ENCODE results near the gene PPIC. TPM values are rescaled to one million over a fixed set of nuclear protein-coding genes. Genes with fewer than 3 reads are reported as not detected.

The PPIC gene
- total and polyA plus RNA-seq, 3 experiments from 2014 or later: not detected

GRCh38 chr5:123035918-123036390 lies 571 bp downstream of the PPIC start:
- Mint-ChIP-seq H3K36me3 (peaks cover 0 to 1% (median 0%) of the 10 kb centered on the region in 3 donors), H3K27ac (no peak overlapping the region), H3K27me3 (peaks cover 33 to 72% of the 10 kb centered on the region in 2 donors), H3K9me3 (no peaks in the 10 kb centered on the region), H3K4me1 (peaks cover 7 to 17% (median 17%) of the 10 kb centered on the region in 3 donors), H3K4me3 (peak overlapping the region in 6 of 7 donors; percentile 20 to 77 (median 75))
- CTCF ChIA-PET: no interaction called here
- Histone ChIP-seq H3K4me1 (ENCODE audit: insufficient read depth, low read length) (no peaks in the 10 kb centered on the region), H3K9me3 (ENCODE audit: low read length) (no peaks in the 10 kb centered on the region), H3K27ac (ENCODE audit: low read depth, low read length) (no peak overlapping the region), H3K4me3 (ENCODE audit: low read length) (no peak overlapping the region), H3K36me3 (ENCODE audit: insufficient read depth, low read length) (no peaks in the 10 kb centered on the region), H3K27me3 (ENCODE audit: insufficient read depth, low read length, poor library complexity, severe bottlenecking) (peaks cover 13% of the 10 kb centered on the region)
- POLR2A ChIA-PET: no interaction called here
- DNase-seq: no peak

DNA sequence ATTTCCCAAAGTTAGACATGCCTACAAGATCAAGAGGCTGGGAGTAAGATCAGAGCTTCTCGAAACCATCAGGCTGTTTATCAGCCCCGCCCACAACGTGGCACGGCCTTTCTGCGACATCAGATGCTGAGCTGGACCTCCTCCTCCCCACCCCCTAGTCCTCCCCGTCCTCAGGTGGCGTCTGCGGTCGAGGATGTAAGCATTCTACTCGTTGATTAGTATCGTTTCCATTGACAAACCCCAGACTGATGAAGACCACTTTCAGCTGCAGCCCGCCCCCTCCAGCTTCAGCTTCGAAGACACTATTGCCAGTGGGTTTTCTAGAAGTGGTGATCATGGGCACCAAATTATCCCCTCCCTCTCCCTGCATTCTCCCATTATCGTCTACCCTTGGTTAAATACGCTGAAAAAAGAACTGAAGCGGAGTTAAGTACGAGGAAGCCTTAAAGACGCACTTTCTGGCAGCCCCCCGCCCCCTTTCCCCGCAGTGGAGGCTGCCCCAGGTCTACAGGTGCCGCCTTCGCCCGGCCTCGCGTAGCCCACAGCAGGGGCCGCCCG lies 1.1 kb downstream of the PPIC start:
- H3K27me3 ChIP-seq (ENCODE audit: insufficient read depth, low read length, poor library complexity, severe bottlenecking): peaks cover 13% of the 10 kb centered on the region
- H3K9me3 Mint-ChIP-seq: no peaks in the 10 kb centered on the region

DNA sequence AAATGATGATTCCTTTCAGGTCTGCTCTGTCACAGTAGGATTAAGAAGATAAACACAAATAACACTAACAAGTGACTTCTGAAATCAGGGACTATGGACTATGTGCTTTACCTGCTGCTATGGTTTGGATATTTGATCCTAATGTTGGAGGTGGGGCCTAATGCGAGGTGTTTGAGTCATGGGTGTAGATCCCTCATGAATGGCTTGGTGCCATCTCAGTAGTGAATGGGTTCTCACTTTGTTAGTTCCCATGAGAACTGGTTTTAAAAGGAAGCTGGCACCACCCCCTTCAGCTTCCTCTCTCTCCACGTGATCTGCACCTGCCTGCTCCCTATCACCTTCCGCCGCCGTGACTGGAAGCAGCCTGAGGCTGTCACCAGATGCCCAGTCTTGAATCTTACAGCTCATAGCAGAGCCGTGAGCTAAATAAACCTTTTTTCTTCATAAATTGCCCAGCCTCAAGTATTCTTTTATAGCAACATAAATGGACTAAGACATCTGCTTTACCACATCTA lies 3.3 kb downstream of the PPIC start:
- no peak overlapping the region for H3K4me3 ChIP-seq (ENCODE audit: low read length)
- CTCF ChIA-PET: no interaction called here
- H3K36me3 Mint-ChIP-seq: no peaks in the 10 kb centered on the region
- no peak overlapping the region for H3K27ac Mint-ChIP-seq
- H3K36me3 ChIP-seq (ENCODE audit: insufficient read depth, low read length): no peaks in the 10 kb centered on the region
- DNase-seq: no peak
- H3K27me3 ChIP-seq (ENCODE audit: insufficient read depth, low read length, poor library complexity, severe bottlenecking): peaks cover 13% of the 10 kb centered on the region
- H3K27ac ChIP-seq (ENCODE audit: low read depth, low read length): no peak overlapping the region
- POLR2A ChIA-PET: no interaction called here
- no peak overlapping the region for H3K4me3 Mint-ChIP-seq
- no peaks in the 10 kb centered on the region for H3K9me3 Mint-ChIP-seq
- peaks cover 7 to 17% (median 17%) of the 10 kb centered on the region in 3 donors for H3K4me1 Mint-ChIP-seq
- H3K9me3 ChIP-seq (ENCODE audit: low read length): no peaks in the 10 kb centered on the region
- H3K4me1 ChIP-seq (ENCODE audit: insufficient read depth, low read length): no peaks in the 10 kb centered on the region
- H3K27me3 Mint-ChIP-seq: peaks cover 32 to 68% of the 10 kb centered on the region in 2 donors

More for the DNA sequence above, 1.1 kb downstream of the PPIC start:
- CTCF ChIA-PET: no interaction called here
- H3K4me1 ChIP-seq (ENCODE audit: insufficient read depth, low read length): no peaks in the 10 kb centered on the region
- H3K36me3 Mint-ChIP-seq: peaks cover 0 to 1% (median 0%) of the 10 kb centered on the region in 3 donors
- no peak for DNase-seq
- peaks cover 7 to 17% (median 17%) of the 10 kb centered on the region in 3 donors for H3K4me1 Mint-ChIP-seq
- H3K9me3 ChIP-seq (ENCODE audit: low read length): no peaks in the 10 kb centered on the region
- no peak overlapping the region for H3K4me3 ChIP-seq (ENCODE audit: low read length)
- H3K27ac Mint-ChIP-seq: peak overlapping the region in 1 of 8 donors; percentile 57
- no peak overlapping the region for H3K27ac ChIP-seq (ENCODE audit: low read depth, low read length)
- no peaks in the 10 kb centered on the region for H3K36me3 ChIP-seq (ENCODE audit: insufficient read depth, low read length)
- peaks cover 35 to 76% of the 10 kb centered on the region in 2 donors for H3K27me3 Mint-ChIP-seq
- peak overlapping the region; percentile 57 to 77 (median 68) for H3K4me3 Mint-ChIP-seq
- POLR2A ChIA-PET: no interaction called here

DNA sequence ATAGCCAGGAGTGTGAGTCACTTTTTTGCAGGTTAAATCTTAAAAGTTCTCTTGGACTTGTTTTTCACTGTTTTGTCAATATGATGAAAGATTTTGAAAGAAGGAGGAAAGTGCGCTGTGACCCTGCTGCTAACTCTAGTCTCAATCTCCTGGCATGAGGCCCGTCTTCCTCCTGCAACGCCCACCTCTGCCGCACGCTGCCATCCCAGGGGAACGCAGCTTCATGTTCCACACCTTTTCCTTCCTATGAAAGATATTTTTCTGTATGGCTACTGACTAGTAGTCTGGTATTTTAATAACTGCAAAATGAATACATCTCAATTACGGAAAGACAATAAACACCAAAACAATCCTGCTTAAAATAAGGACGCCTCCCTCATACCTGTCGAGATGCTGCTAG lies 8.3 kb downstream of the PPIC start:
- H3K4me1 Mint-ChIP-seq: no peaks in the 10 kb centered on the region
- H3K4me3 ChIP-seq (ENCODE audit: low read length): no peak overlapping the region
- no peak overlapping the region for H3K27ac Mint-ChIP-seq
- no peak for DNase-seq
- H3K4me3 Mint-ChIP-seq: no peak overlapping the region
- no peak overlapping the region for H3K27ac ChIP-seq (ENCODE audit: low read depth, low read length)
- CTCF ChIA-PET: no interaction called here
- POLR2A ChIA-PET: no interaction called here
- no peaks in the 10 kb centered on the region for H3K36me3 ChIP-seq (ENCODE audit: insufficient read depth, low read length)
- no peaks in the 10 kb centered on the region for H3K4me1 ChIP-seq (ENCODE audit: insufficient read depth, low read length)
- H3K36me3 Mint-ChIP-seq: no peaks in the 10 kb centered on the region
- H3K27me3 ChIP-seq (ENCODE audit: insufficient read depth, low read length, poor library complexity, severe bottlenecking): no peaks in the 10 kb centered on the region
- no peaks in the 10 kb centered on the region for H3K9me3 ChIP-seq (ENCODE audit: low read length)
- peaks cover 7 to 32% of the 10 kb centered on the region in 2 donors for H3K27me3 Mint-ChIP-seq
- H3K9me3 Mint-ChIP-seq: no peaks in the 10 kb centered on the region

DNA sequence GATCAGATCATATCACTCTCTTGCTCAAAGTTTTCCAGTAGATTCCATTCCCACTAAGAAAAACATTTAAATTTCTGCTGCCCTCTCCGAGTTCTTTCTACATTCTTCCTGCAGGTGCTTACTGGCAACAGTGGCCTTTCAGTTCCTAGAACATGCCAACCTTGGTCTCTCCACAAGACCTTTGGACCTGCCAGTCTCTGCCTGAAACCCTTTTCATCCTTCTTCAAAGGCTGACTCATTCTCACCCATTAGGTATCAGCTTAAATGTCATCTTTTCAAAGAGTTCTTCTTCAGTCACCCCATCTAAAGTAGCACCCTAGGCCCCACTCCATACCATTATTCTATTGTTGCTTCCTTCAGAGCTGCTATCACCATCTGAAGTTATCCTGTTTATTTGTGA lies 21.8 kb downstream of the PPIC start:
- Histone ChIP-seq H3K4me3 (ENCODE audit: low read length) (no peak overlapping the region), H3K4me1 (ENCODE audit: insufficient read depth, low read length) (no peaks in the 10 kb centered on the region), H3K27me3 (ENCODE audit: insufficient read depth, low read length, poor library complexity, severe bottlenecking) (no peaks in the 10 kb centered on the region), H3K36me3 (ENCODE audit: insufficient read depth, low read length) (no peaks in the 10 kb centered on the region), H3K9me3 (ENCODE audit: low read length) (no peaks in the 10 kb centered on the region), H3K27ac (ENCODE audit: low read depth, low read length) (no peak overlapping the region)
- POLR2A ChIA-PET: no interaction called here
- no peaks in the 10 kb centered on the region for H3K4me1 Mint-ChIP-seq
- H3K9me3 Mint-ChIP-seq: peaks cover 0 to 8% (median 0%) of the 10 kb centered on the region in 5 donors
- DNase-seq: no peak
- H3K36me3 Mint-ChIP-seq: no peaks in the 10 kb centered on the region
- H3K4me3 Mint-ChIP-seq: no peak overlapping the region
- CTCF ChIA-PET: no interaction called here
- H3K27me3 Mint-ChIP-seq: no peaks in the 10 kb centered on the region
- no peak overlapping the region for H3K27ac Mint-ChIP-seq

DNA sequence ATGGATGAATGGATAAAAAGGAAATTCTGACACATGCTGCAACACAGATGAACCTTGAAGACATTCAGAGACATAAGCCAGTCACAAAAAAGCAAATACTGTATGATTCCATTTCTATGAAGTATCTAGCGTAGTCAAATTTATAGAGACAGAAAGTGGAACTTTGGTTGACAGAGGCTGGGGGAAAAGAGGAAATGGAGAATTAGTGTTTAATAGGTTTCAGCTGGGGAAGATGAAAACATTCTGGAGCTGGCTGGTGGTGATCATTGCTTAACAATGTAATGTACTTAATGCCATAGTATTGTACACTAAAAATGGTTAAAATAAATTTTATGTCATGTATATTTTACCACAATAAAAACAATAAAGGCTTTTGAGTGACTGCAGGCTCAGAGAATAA lies 24.2 kb downstream of the PPIC start:
- Histone ChIP-seq H3K4me1 (ENCODE audit: insufficient read depth, low read length) (no peaks in the 10 kb centered on the region), H3K9me3 (ENCODE audit: low read length) (no peaks in the 10 kb centered on the region), H3K27me3 (ENCODE audit: insufficient read depth, low read length, poor library complexity, severe bottlenecking) (no peaks in the 10 kb centered on the region), H3K4me3 (ENCODE audit: low read length) (no peak overlapping the region), H3K27ac (ENCODE audit: low read depth, low read length) (no peak overlapping the region), H3K36me3 (ENCODE audit: insufficient read depth, low read length) (no peaks in the 10 kb centered on the region)
- H3K27ac Mint-ChIP-seq: no peak overlapping the region
- no peak overlapping the region for H3K4me3 Mint-ChIP-seq
- peaks cover 0 to 8% (median 0%) of the 10 kb centered on the region in 5 donors for H3K9me3 Mint-ChIP-seq
- no peaks in the 10 kb centered on the region for H3K36me3 Mint-ChIP-seq
- POLR2A ChIA-PET: no interaction called here
- no peaks in the 10 kb centered on the region for H3K27me3 Mint-ChIP-seq
- no peaks in the 10 kb centered on the region for H3K4me1 Mint-ChIP-seq
- CTCF ChIA-PET: no interaction called here
- DNase-seq: no peak

- Mint-ChIP-seq H3K27me3 (no peaks in the 10 kb centered on the region), H3K4me1 (no peaks in the 10 kb centered on the region), H3K36me3 (peaks cover 0 to 9% (median 3%) of the 10 kb centered on the region in 3 donors), H3K4me3 (no peak overlapping the region), H3K27ac (no peak overlapping the region), H3K9me3 (no peaks in the 10 kb centered on the region)
- Histone ChIP-seq H3K36me3 (ENCODE audit: insufficient read depth, low read length) (no peaks in the 10 kb centered on the region), H3K27ac (ENCODE audit: low read depth, low read length) (no peak overlapping the region), H3K4me3 (ENCODE audit: low read length) (no peak overlapping the region), H3K4me1 (ENCODE audit: insufficient read depth, low read length) (no peaks in the 10 kb centered on the region), H3K9me3 (ENCODE audit: low read length) (no peaks in the 10 kb centered on the region), H3K27me3 (ENCODE audit: insufficient read depth, low read length, poor library complexity, severe bottlenecking) (no peaks in the 10 kb centered on the region)
- no peak for DNase-seq
- POLR2A ChIA-PET: no interaction called here
- CTCF ChIA-PET: no interaction called here
These were observed 28.8 kb downstream of the PPIC start for GRCh38 chr5:123007754-123008153.

DNA sequence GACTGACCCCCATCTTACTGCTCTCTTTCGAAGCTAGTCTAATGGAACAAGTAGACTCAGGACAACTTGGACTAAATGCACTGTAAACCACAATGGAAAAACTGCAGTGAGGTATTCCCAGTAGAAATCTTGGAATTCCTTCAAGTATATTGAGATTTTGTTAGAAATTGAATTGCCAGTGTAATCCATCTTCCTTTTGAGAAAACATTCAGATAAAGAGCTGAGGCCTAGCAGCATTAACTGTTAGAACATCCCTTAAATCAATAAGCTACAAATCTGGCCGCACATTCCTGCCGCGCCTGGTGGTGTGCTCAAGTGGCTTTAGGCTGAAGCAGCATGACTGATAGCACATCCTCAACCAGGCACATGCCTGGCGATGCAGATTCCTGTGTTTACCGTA lies 29.3 kb downstream of the PPIC start:
- peaks cover 0 to 9% (median 3%) of the 10 kb centered on the region in 3 donors for H3K36me3 Mint-ChIP-seq
- H3K27me3 Mint-ChIP-seq: no peaks in the 10 kb centered on the region
- Histone ChIP-seq H3K9me3 (ENCODE audit: low read length) (no peaks in the 10 kb centered on the region), H3K4me1 (ENCODE audit: insufficient read depth, low read length) (no peaks in the 10 kb centered on the region), H3K4me3 (ENCODE audit: low read length) (no peak overlapping the region), H3K27ac (ENCODE audit: low read depth, low read length) (no peak overlapping the region), H3K27me3 (ENCODE audit: insufficient read depth, low read length, poor library complexity, severe bottlenecking) (no peaks in the 10 kb centered on the region), H3K36me3 (ENCODE audit: insufficient read depth, low read length) (no peaks in the 10 kb centered on the region)
- no peaks in the 10 kb centered on the region for H3K9me3 Mint-ChIP-seq
- DNase-seq: no peak
- no peak overlapping the region for H3K27ac Mint-ChIP-seq
- no peaks in the 10 kb centered on the region for H3K4me1 Mint-ChIP-seq
- ChIA-PET POLR2A (no interaction called here), CTCF (no interaction called here)
- H3K4me3 Mint-ChIP-seq: no peak overlapping the region

Measured in CD8-positive, alpha-beta memory T cell (primary cell).